ENCODE results near the gene HELZ2.
A peak's percentile ranks its signal among the peaks of the same experiment; 100 is the strongest.

Gene HELZ2

DNA sequence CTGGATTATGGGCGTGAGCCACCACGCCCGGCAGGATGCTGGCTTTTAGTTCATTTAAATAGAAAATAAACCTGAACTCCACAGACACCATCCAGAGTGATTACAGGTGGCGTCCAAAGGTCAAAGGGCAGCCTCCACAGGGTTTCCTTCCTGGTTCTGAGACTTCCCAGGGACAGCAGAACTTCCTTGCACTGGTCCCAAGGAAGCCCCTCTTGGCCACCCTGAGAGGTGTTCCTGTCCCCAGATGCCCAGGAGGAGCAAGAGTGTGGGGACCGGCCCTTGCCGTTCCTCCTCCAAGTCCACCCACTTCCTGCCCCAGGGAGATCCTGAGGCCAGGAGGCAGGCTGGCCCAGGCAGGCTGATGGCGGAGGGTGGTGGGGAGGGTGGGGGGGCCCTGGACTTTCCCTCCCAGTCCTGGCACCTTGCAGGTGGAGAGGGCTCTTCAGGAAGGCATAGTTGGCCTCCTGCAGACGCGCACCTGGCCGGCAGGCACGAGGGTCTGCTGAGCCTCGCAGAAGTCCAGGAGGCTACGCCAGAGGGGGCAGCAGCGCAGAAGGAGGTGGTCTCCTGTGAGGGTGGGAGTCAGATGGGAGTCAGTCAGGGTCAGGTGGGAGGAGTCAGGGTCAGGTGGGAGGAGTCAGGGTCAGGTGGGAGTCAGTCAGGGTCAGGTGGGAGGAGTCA lies 15.1 kb downstream of the HELZ2 start:
- POLR2A ChIA-PET, result no interaction called here
- H3K4me3 ChIP-seq (ENCODE audit: low read depth, low read length), result no peak overlapping the region
- CTCF ChIA-PET, result no interaction called here
- TF ChIP-seq, protein P1, sequence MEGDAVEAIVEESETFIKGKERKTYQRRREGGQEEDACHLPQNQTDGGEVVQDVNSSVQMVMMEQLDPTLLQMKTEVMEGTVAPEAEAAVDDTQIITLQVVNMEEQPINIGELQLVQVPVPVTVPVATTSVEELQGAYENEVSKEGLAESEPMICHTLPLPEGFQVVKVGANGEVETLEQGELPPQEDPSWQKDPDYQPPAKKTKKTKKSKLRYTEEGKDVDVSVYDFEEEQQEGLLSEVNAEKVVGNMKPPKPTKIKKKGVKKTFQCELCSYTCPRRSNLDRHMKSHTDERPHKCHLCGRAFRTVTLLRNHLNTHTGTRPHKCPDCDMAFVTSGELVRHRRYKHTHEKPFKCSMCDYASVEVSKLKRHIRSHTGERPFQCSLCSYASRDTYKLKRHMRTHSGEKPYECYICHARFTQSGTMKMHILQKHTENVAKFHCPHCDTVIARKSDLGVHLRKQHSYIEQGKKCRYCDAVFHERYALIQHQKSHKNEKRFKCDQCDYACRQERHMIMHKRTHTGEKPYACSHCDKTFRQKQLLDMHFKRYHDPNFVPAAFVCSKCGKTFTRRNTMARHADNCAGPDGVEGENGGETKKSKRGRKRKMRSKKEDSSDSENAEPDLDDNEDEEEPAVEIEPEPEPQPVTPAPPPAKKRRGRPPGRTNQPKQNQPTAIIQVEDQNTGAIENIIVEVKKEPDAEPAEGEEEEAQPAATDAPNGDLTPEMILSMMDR (IDR thresholded peaks at IDR 0.05; ENCODE audit: insufficient read depth, low read length, missing control alignments), result no peak
- DNase-seq (ENCODE audit: low read depth, low spot score), result no peak

DNA sequence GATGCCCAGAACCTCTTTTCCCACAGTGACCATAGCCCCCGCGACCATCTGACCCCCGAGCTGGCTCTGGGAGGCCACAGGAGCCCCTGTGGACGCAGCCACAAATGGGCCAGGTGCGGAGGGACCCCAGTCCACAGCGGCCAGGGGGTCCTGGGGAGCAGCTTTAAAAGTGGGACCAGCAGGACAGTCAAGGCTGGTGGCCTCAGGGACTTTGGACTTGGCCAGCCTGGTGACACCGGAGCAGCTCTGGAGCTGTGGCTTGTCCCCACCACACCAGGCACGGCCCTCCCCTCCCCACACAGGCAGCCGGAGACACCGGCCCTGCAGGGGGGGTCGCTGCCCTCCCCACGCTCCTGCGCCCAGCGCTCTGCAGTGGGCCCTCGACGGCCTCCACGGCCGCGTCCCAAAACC lies 16.6 kb downstream of the HELZ2 start:
- DNase-seq (ENCODE audit: low read depth, low spot score), result no peak
- TF ChIP-seq, protein P1 (IDR thresholded peaks at IDR 0.05; ENCODE audit: insufficient read depth, low read length, missing control alignments), result no peak
- ChIA-PET CTCF (no interaction called here), POLR2A (no interaction called here)
- H3K4me3 ChIP-seq (ENCODE audit: low read depth, low read length), result no peak overlapping the region

DNA sequence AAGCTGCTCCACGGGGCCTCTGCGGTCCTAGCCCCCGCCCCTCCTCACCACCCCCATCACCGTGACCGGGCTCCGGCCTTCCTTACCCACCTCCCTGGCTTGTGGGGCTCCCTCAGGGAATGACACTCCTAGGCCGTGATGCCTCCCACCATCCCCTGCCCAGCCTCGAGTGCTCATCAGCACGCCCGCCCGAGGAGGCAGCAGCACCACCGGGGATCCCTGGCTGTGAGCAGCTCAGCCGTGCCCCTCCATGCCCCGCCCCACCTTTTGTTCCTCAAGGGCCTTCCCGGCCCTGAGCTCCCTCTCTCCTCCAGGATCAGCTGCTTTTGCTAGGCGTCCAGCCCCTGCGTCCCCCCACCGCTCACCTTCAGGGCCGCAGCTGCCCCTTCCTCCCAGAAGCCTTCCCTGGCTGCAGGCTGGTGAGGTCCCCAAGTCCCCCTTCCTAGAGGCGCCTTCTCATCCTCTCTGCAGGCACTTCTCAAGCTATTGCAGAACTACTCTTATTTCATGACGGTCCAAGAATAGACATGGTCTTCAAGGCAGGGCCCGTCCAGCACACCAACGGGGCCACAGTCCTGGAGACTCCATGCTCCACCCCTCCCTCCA lies 17.1 kb downstream of the HELZ2 start:
- CTCF ChIA-PET, result no interaction called here
- DNase-seq (ENCODE audit: low read depth, low spot score), result no peak
- TF ChIP-seq, protein P1 (IDR thresholded peaks at IDR 0.05; ENCODE audit: insufficient read depth, low read length, missing control alignments), result no peak
- POLR2A ChIA-PET, result no interaction called here
- H3K4me3 ChIP-seq (ENCODE audit: low read depth, low read length), result no peak overlapping the region

DNA sequence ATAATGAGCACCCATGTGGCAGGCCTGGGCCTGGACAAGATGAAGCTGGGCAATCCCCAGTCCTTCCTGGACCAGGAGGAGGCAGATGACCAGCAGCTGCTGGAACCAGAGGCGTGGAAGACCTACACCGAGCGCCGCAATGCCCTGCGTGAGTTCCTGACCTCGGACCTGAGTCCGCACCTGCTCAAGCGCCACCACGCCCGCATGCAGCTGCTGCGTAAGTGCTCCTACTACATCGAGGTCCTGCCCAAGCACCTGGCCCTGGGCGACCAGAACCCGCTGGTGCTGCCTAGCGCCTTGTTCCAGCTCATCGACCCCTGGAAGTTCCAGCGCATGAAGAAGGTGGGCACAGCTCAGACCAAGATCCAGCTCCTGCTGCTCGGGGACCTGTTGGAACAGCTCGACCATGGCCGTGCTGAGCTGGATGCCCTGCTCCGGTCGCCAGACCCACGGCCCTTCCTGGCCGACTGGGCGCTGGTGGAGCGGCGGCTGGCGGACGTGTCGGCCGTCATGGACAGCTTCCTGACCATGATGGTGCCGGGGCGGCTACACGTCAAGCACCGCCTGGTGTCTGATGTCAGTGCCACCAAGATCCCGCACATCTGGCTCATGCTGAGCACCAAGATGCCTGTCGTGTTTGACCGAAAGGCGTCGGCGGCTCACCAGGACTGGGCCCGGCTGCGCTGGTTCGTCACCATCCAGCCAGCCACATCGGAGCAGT lies 18.2 kb downstream of the HELZ2 start:
- TF ChIP-seq, protein P1 (IDR thresholded peaks at IDR 0.05; ENCODE audit: insufficient read depth, low read length, missing control alignments), result no peak

DNA sequence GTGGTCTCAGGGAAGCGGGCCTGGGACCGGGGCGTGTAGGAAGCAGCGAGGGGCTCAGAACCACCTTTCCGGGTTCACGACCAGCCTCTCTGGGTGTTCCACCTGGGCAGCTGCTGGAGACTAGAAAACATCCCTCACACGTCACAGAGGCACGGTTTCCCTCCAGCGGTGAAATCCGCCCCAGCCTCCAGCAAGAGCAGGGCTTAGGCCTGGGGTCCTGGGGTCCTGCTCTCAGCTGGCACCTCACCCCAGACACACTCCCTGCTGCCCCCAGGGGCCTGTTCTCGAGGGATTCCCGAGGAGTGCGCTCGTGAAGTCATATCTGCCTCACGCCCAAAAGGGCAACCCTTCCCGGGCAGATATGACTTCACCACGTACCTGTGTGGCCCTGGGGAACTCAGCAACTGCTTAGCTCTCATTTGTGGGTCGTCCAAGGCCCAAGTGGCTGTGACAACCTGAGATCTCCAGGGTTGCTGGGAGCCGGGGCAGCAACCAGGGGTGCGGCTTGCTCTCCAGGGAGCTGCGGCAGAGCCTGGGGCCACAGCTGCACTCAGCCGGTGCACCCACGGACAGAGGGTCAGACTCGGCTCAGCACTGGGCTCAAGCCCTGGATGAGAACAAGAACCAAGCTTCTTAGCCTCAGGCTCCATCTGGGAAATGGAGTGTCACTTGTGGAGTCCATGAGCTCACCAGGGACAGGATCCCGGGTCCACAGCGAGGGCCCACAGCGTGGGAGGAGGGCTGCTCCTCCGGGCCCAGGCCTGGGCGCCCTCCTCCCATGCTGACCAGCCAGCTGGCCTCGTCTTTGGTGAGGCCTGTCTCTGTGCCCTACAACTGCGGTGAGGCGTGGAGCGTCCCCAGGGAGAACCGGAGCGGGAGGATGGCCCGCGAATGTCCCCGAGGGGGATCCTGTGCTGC lies 19.4 kb downstream of the HELZ2 start:
- ChIA-PET CTCF (interaction anchor here (1.0 to 1.5 kb wide), 2 partner anchors 17 to 18 kb away, joined by 4 to 5 read pairs; partner anchors contain the start of gene PTK6), POLR2A (interaction anchor here (0.6 kb wide), 1 partner anchor 8 kb away, joined by 3 read pairs; no protein-coding TSS in a partner anchor)
- TF ChIP-seq, protein P1 (IDR thresholded peaks at IDR 0.05; ENCODE audit: insufficient read depth, low read length, missing control alignments), result no peak
- no peak for DNase-seq (ENCODE audit: low read depth, low spot score)
- peak overlapping the region; percentile 61 for H3K4me3 ChIP-seq (ENCODE audit: low read depth, low read length)

More for the DNA sequence above, 18.2 kb downstream of the HELZ2 start:
- H3K4me3 ChIP-seq (ENCODE audit: low read depth, low read length), result no peak overlapping the region
- CTCF ChIA-PET, result interaction anchor here (1.5 kb wide), 1 partner anchor 17 kb away, joined by 5 read pairs; no protein-coding TSS in a partner anchor
- POLR2A ChIA-PET, result no interaction called here
- no peak for DNase-seq (ENCODE audit: low read depth, low spot score)
